Right lobe of liver (tissue), 6 donors: ENCODE results near the gene CDYL2. TPM values are rescaled to one million over a fixed set of nuclear protein-coding genes. Genes with fewer than 3 reads are reported as not detected.

Experiments
- ATAC-seq, 4 donors: fragments of 200-7000 bp; cut with Tn5 transposase; one replicate each; pipeline ENCODE4 v1.9.1; 2020; ENCODE audit warnings: mild to moderate bottlenecking in 4 of 4, moderate library complexity in 4 of 4
- DNase-seq, 3 donors: peaks; one replicate each; pipeline ENCODE4 v3.0.0-alpha.2; 2020
- H3K27ac ChIP-seq, 3 donors: fragments of 200-600 bp; one replicate each; pipeline ENCODE4 v1.8.0; 2022
- H3K27me3 ChIP-seq, 2 donors: fragments of 200-600 bp; one replicate each; pipeline ENCODE4 v1.8.0; 2022
- H3K36me3 ChIP-seq, 4 donors: fragments of 200-600 bp; sonication (generic) in 1 of 4; one replicate each; pipeline versions ENCODE4 v1.5.1 to v1.8.0; 2017 to 2022; ENCODE audit warnings: control low read depth in 1 of 4
- H3K4me1 ChIP-seq, 4 donors: fragments of 200-600 bp; sonication (generic) in 1 of 4; one replicate each; pipeline versions ENCODE4 v1.5.1 to v1.8.0; 2017 to 2022; ENCODE audit warnings: control low read depth in 1 of 4
- H3K4me3 ChIP-seq, 3 donors: fragments of 200-600 bp; one replicate each; pipeline ENCODE4 v1.8.0; 2022
- H3K9me3 ChIP-seq, 4 donors: fragments of 200-600 bp; sonication (generic) in 1 of 4; one replicate each; pipeline versions ENCODE4 v1.5.1 to v1.8.0; 2017 to 2022; ENCODE audit warnings: control low read depth in 1 of 4
- POLR2A ChIP-seq: fragments of 450-650 bp; IDR thresholded peaks from one replicate; pipeline ENCODE4 v1.6.1; 2017; ENCODE audit warnings: antibody characterized with exemption, mild to moderate bottlenecking
- WGBS: methylation state at CpG from one replicate; pipeline ENCODE4 v1.1.6; 2018; ENCODE audit warnings: low coverage, low lambda C conversion rate; ENCODE audit not compliant: insufficient coverage; ENCODE audit errors: missing lambda C conversion rate; 5-methylcytosine and 5-hydroxymethylcytosine counted together
- intact Hi-C, 2 donors: fragments of 100-400 bp; cut with DNase I; formaldehyde crosslinking; loops; one replicate each; pipeline versions ENCODE4 v1.11.2 to v1.14.1; 2022
- total RNA-seq, 6 experiments: library from RNA; depleted of rRNA in 2 of 6; stranded (reverse); fragments of >200 nt in 2 of 6; fragmentation: NEBNext Ultra II Directional in 3 of 6; extraction: Animal tissue kit (Norgen Biotek cat#: 25700) in 3 of 6; gene quantifications; one replicate each; pipeline versions ENCODE4 v1.1.0 to v1.2.4, GENCODE V29; 2016 to 2023
- TF ChIP-seq, protein P1 (sequence below), 4 donors: fragments of 200-600 bp in 3 of 4; fragments of 450-650 bp in 1 of 4; IDR thresholded peaks; one replicate each; pipeline versions ENCODE4 v1.5.1 to v1.8.0; 2016 to 2022; ENCODE audit warnings: antibody characterized with exemption in 4 of 4, mild to moderate bottlenecking in 2 of 4
- donor health status: DM: no; HTN: yes; CAD: no.
- donor health status: DM: no; HTN: no; CAD: no.
- donor health status: DM: no; HTN: no; CAD: no.
- donor health status: DM: no; HTN: yes; CAD: no.
- donor health status: DM: no; HTN: yes; CAD: no.

CDYL2 gene
- total RNA-seq, 6 experiments from 2014 or later, result 2.2 to 12.7 (median 6.3) TPM

DNA sequence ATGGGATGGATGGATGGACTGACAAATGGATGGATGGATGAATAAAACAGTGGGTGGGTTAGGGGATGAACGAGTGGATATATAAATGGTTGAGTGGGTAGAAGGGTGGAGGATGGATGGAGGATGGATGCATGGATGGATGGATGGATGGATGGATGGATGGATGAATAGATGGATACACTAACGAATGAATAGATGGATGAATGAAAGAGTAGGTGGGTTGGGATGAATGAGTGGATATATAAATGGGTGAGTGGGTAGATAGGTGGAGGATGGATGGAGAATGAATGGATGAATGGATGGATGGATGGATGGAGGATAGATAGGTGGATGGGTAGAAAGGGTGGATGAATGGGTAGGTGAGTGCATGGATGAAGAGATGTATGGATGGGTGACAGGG is 62.1 kb downstream of the CDYL2 start:
- intact Hi-C loops, result no loop called here
- 56% methylated on average over 2 of the region's 2 CpGs for WGBS
- DNase-seq, result no peak

DNA sequence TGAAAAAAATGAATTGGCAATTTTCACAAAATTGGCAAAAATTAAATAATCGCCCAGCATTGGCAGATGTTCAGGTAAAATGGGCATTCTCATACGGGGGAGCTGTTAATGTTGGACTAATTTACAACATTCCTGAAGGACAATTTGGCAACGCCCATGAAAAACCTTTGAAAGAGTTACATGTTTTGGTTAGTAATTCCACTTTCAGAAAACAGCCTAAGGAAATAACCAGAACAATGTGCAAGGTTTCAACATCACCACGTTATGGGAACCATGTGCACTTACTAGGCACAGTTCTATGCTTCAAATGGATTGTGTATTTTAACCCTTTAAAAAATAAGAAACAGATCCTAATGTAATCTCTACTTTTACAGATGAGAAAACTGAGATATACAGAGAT is 62.7 kb downstream of the CDYL2 start:
- Histone ChIP-seq H3K27ac (no peak overlapping the region), H3K27me3 (no peaks in the 10 kb centered on the region), H3K4me1 (no peaks in the 10 kb centered on the region), H3K9me3 (peaks cover 0 to 4% (median 1%) of the 10 kb centered on the region in 4 donors), H3K36me3 (no peaks in the 10 kb centered on the region), H3K4me3 (no peak overlapping the region)
- no peak for ATAC-seq
- intact Hi-C loops, result no loop called here
- no peak for DNase-seq
- no peak for TF ChIP-seq POLR2A
- TF ChIP-seq, protein P1, sequence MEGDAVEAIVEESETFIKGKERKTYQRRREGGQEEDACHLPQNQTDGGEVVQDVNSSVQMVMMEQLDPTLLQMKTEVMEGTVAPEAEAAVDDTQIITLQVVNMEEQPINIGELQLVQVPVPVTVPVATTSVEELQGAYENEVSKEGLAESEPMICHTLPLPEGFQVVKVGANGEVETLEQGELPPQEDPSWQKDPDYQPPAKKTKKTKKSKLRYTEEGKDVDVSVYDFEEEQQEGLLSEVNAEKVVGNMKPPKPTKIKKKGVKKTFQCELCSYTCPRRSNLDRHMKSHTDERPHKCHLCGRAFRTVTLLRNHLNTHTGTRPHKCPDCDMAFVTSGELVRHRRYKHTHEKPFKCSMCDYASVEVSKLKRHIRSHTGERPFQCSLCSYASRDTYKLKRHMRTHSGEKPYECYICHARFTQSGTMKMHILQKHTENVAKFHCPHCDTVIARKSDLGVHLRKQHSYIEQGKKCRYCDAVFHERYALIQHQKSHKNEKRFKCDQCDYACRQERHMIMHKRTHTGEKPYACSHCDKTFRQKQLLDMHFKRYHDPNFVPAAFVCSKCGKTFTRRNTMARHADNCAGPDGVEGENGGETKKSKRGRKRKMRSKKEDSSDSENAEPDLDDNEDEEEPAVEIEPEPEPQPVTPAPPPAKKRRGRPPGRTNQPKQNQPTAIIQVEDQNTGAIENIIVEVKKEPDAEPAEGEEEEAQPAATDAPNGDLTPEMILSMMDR (IDR thresholded peaks at IDR 0.05), result no peak
- 81% methylated on average over 4 of the region's 4 CpGs for WGBS

More for the DNA sequence above, 62.1 kb downstream of the CDYL2 start:
- ATAC-seq, result no peak
- Histone ChIP-seq H3K4me1 (no peaks in the 10 kb centered on the region), H3K4me3 (no peak overlapping the region), H3K9me3 (peaks cover 0 to 4% (median 1%) of the 10 kb centered on the region in 4 donors), H3K36me3 (no peaks in the 10 kb centered on the region), H3K27ac (no peak overlapping the region), H3K27me3 (no peaks in the 10 kb centered on the region)
- TF ChIP-seq, protein P1 (IDR thresholded peaks at IDR 0.05), result no peak
- TF ChIP-seq POLR2A, result no peak

DNA sequence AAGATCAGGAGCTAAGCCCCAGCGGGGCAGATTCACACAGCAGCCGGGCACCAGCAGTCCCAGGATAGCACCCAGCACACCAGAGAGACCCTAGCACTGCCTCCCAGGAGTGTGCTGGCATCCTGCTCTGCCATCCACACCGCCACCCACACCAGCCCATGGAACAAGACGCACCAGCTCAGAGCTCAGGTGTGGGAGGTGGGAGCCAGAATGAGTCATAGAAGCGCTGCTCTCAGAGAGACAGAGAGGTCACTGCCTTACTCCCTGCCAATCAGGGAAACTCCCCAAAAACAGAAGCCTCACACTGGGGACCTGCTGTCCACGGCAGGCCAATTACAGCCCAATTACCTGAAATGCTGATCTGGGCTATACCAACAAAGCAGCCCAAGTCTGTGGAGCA is 64.9 kb downstream of the CDYL2 start:
- Histone ChIP-seq H3K27me3 (no peaks in the 10 kb centered on the region), H3K27ac (no peak overlapping the region), H3K9me3 (peaks cover 0 to 4% (median 1%) of the 10 kb centered on the region in 4 donors), H3K36me3 (no peaks in the 10 kb centered on the region), H3K4me1 (peaks cover 0 to 7% (median 0%) of the 10 kb centered on the region in 4 donors), H3K4me3 (no peak overlapping the region)
- intact Hi-C loops, result no loop called here
- TF ChIP-seq POLR2A, result no peak
- TF ChIP-seq, protein P1 (IDR thresholded peaks at IDR 0.05), result no peak
- DNase-seq (no peak), ATAC-seq (no peak)
- 81% methylated on average over 2 of the region's 6 CpGs for WGBS

DNA sequence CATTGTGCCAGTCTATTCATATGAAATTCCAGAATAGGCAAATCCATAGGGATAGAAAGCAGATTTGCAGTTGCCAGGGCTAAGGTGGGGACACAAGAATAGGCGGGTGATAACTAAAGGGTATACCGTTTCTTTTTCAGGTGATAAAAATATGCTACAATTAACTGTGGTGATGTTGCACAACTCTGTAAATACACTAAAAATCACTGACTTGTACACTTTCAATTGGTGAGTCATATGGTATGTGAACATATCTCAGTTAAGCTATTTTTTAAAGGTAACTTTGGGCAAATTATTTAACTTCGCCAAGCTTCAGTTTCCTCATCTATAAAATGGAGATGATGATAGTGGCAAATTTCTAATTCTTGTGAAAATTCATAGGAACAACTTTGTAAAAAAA is 65.9 kb downstream of the CDYL2 start:
- H3K27ac ChIP-seq, result no peak overlapping the region
- H3K9me3 ChIP-seq, result peaks cover 0 to 4% (median 1%) of the 10 kb centered on the region in 4 donors
- intact Hi-C loops, result no loop called here
- TF ChIP-seq, protein P1 (IDR thresholded peaks at IDR 0.05), result no peak
- no peak for TF ChIP-seq POLR2A
- ATAC-seq, result no peak
- no peak for DNase-seq
- WGBS, result 81% methylated on average over 3 of the region's 3 CpGs
- peaks cover 0 to 7% (median 0%) of the 10 kb centered on the region in 4 donors for H3K4me1 ChIP-seq
- no peak overlapping the region for H3K4me3 ChIP-seq
- H3K36me3 ChIP-seq, result no peaks in the 10 kb centered on the region
- no peaks in the 10 kb centered on the region for H3K27me3 ChIP-seq

DNA sequence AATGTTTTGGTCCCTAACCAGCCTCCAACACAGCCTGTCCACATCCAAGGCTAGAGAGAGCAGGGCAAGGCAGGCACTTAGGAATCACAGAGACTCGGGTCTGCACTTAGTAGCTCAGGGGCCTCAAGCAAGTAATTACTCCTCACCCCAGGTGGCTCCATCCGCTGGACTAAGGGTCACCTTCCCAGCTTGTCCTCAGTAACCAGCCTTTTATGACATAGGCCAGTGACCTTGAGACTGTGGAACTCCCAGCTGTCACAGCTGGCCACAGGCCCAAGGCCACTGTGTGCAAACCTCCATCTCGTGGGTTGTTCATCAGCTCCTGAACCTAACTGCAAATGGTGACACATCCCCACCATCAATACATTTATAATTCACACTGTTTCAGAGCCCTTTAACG is 68.6 kb downstream of the CDYL2 start:
- H3K27me3 ChIP-seq, result no peaks in the 10 kb centered on the region
- H3K9me3 ChIP-seq, result peaks cover 0 to 4% (median 1%) of the 10 kb centered on the region in 4 donors
- H3K27ac ChIP-seq, result no peak overlapping the region
- H3K4me3 ChIP-seq, result no peak overlapping the region
- WGBS, result 45% methylated on average over 4 of the region's 4 CpGs
- no peaks in the 10 kb centered on the region for H3K36me3 ChIP-seq
- ATAC-seq, result peak; percentile 67 to 81 (median 76)
- TF ChIP-seq POLR2A, result no peak
- TF ChIP-seq, protein P1 (IDR thresholded peaks at IDR 0.05), result no peak
- intact Hi-C loops, result no loop called here
- peak in 2 of 3 donors; percentile 40 to 65 for DNase-seq
- peaks cover 0 to 7% (median 0%) of the 10 kb centered on the region in 4 donors for H3K4me1 ChIP-seq
